KG1 (cell line): ENCODE measurements around the gene WDFY2.

Experiments used
- DNase-seq: peaks from one replicate; lab custom pipeline; 2025; lab: John Stamatoyannopoulos, UW

WDFY2 gene

DNA sequence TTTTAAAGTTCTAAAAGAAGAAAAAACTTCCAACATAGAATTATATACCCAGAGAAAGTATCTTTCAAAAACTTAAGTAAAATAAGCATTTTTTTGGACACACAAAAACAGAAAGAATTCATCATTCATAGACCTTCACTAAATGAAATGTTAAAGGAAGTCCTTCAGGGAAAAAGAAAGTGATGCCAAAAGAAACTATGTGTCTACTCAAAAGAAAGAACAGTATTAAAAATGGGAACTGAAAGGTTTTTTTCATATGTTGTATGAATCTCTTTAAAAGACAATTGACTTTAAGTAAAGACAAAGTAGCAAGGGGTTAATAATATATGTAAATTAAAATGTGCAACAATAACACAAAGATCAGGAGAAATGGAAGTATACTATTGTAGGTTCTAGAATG lies 123.2 kb downstream of the WDFY2 start:
- no peak for DNase-seq

DNA sequence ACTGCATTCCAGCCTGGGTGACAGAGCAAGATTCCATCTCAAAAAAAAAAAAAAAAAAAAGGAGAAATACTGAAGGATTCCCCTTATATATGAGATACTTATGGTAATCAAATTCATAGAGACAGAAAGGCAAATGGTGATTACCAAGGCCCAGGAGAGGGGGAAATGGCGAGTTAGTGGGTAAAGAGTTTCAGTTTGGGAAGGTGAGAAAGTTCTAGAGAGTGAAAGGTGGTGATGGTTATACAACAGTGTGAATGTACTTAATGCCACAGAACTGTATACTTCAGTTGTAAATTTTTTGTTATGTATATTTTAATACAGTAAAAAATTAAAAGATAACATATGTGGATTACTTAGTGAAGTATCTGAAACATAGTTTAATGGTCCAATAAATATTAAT lies 129.5 kb downstream of the WDFY2 start:
- DNase-seq: no peak

DNA sequence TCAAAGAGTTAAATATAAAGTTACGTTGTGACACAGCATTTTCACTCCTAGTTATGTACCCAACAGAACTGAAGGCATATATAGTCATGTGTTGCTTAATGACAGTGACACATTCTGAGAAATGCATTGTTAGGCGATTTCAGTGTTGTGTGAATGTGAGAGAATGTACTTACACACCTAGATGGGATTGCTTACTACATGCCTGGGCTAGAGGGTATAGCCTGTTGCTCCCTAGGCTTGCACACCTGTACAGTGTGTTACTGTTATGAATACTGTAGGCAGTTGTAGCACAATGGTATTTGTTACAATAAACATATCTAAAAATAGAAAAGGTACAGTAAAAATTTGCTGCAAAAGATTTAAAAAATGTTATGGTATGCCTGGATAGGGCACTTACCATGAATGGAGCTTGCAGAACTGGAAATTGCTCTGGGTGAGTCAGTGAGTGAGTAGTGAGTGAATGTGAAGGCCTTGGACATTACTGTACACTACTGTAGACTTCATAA lies 130.5 kb downstream of the WDFY2 start:
- DNase-seq: no peak

DNA sequence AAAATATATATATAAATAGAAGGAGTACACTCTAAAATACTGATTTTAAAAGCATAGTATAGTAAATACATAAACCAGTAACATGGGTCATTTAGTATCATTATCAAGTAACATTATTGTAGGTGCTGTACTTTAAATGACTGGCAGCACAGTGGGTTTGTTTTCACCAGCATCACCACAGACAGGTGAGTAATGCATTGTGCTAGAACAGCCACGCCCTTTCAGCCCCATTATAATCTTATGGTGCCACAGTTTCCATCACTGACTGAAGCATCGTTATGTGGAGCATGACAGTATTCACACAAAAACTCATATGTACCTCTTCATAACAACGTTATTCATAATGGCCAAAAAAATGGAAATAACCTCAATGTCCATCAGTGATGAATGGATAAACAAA lies 131.4 kb downstream of the WDFY2 start:
- no peak for DNase-seq

DNA sequence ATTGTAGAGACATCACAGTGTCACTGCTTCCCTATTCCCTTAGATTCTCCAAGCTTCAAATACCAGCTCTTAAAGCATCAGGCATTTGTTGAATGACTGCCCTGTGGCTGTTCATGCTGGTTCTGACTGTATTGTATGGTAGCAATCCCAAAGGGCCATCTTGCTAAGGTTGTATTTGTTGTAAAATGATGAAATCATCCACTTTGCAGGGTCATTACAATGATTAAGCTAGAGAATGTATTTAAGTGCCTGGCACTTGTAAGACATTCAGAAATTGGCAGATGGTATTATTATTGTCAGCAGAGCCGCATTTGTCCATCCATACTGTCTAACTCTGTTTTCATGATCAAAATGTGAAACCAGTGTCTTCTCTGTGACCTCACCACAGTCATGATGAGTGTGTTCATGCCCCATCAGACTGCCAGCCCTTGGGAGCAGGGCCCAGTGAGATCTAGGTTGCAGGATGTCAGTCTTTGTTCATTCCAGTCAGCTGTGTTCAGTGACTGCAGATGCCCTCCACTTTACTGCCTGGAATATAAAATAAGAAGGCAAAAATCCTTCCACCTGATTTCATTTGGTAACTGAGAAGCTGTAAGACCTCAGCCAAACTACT lies 133.6 kb downstream of the WDFY2 start:
- no peak for DNase-seq

DNA sequence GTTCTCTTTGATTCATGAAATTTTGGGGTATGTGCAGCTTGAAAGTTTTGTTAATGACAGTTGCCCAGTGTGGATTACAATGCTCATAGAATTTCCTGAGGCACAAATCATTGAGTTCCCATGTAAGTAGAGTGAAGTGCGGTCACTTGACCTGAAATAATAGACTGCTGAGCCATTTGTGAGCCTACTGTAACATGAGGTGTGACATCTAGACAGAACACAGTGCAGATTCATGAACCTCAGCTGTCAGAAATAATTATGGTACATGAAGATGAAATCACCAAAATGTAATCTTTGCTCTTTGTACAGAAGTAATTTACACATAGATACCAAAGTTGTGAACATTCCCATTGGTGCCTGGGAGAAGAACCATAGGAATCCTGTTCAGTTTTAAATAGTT lies 135.1 kb downstream of the WDFY2 start:
- no peak for DNase-seq

DNA sequence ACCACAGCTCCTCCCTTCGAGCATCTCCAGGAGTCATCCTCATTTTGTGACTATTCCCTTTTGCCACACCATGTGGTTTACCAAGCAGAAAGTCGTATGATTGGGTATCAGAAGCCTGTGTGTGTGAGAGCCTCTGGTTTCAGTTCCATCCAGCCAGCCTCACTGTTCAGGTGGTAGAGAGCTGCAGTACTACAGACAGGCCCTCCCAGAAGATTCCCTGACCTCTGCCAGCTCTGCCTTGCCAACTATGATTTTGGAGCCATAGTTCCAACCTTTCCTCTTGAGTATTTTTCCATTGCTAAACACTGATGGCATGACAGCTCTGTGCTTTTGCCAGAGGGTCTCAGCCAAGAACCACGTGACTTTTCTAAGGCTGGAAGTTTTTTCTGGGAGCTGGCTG lies 137.2 kb downstream of the WDFY2 start:
- no peak for DNase-seq

DNA sequence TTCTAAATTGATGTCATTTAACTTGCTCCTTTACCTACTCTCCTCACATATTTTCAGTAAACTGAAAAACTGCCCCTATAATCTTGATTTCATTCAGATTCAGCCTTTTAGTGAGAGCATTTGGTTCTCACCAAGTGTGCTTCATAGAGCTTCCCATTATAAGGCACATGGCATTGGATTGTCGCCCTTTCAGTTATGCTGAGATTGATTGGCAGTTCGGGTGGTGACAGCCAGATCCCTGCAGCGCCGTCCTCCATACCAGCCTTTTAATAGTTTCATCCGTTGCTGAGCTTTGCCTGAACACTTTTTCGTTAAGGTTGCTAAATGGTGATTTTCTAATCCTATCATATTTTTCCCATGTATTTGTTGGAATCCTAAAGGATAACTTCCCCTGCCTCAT lies 139.3 kb downstream of the WDFY2 start:
- no peak for DNase-seq

DNA sequence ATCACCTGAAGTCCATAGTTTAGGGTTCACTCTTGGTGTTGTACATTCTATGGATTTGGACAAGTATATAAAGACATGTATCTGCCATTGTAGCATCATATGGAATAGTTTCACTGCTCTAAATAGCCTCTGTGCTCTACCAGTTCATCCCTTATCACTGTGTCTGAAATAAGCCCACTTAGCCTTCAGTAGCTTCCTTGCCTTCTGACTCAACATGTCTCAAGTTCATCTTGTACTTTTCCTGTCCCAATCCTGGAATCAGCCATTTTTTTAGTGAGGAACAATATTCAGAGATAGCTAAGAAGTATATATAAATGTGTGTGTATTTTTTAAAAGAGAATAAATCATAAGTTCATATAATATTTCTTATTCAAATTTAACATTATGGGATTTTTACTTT lies 140.5 kb downstream of the WDFY2 start:
- no peak for DNase-seq

DNA sequence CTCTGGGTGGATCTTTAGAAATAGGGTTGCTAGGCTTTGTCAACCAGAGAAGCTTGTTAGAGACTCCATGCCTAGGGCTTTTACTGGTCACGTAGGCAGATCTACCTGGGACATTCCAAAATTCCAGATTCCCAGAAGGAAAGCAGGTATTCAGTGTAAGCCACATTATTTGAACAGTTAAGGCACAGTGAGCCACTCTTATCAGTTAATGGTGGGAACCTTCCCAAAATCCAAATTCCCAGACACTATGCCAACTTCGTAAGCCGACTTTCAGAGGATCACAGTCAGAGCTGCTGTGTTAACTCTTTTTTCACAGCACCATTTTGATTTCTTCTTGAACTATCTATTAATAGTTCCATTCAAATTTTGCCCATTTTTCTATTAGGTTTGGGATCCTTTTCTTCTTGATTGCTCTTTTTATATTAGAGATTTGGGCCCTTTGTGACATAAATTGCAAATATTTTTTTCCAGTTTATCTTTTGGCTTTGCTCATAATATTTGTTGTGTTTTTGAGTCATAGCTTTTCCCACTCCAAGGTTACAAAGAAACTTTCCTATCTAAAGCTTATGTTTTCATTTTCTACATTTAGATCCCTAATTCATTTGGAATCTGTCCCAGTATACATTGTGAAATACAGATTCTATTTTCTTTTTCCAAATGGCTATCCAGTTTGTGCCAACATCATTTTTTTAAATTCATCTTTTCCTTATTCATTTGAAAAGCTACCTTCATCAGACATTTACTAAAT lies 142.4 kb downstream of the WDFY2 start:
- no peak for DNase-seq

DNA sequence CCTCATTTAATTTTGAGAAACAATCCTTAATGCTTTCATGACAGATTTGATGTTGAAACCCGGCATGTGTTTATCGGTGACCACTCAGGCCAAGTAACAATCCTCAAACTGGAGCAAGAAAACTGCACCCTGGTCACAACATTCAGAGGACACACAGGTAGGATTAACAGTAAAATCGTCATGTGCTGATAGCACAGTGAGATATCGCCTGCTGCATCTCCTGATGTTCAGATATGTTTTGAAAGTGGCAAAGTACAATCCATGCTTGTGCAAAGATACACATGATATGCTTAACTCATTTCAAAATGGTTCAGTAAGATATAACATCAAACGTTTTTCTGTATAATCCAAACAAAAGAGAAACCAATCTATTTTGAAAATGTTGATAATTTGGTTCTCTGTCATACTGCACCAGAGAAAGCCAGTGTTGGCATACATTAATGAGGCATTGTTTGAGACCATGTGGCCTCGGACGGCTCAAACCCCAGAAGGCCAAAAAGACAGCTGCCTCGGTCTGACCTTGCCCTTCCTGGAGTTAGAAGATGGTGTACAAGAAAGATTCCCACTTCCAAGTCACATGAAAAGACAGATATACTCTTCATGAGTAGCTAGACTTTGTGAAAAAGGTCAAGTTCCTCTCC lies 143.5 kb downstream of the WDFY2 start:
- no peak for DNase-seq

DNA sequence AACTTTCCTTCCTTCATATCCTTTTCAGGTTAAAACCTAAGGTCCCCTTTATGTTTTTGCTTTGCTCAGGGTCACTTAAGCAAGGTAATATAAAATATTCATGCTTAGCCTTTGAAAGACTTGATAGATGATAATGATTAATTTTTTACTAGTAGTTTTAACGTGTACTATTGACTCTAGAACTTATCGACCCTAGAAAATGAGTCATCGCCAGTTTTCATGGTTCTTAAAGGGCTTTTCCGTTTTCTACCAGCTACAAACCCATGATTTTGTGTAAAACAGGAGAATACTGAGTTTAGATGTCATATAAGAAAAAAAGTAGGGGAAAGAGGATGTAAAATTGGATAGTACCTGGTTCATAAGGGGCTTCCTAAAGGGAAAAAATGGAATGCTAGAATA lies 144.0 kb downstream of the WDFY2 start:
- no peak for DNase-seq

DNA sequence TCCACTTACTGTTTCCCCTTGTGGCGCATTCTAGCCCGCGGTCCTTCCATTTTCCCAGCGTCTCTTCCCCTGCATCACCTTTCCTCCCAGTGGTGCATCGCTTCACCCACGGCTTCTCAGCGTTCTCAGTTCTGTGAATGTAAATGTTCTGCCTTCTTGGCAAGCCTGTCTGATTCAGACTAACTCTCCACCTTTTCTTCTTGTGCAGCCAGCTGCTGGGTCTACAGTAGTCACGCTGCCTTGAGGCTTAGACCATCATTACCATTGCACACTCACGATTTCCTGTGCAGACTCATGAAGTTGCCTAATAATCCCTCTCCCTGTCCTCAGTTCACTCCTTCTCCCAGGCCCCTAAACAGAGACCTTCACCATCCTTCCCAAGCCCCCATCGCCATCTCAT lies 144.7 kb downstream of the WDFY2 start:
- no peak for DNase-seq

DNA sequence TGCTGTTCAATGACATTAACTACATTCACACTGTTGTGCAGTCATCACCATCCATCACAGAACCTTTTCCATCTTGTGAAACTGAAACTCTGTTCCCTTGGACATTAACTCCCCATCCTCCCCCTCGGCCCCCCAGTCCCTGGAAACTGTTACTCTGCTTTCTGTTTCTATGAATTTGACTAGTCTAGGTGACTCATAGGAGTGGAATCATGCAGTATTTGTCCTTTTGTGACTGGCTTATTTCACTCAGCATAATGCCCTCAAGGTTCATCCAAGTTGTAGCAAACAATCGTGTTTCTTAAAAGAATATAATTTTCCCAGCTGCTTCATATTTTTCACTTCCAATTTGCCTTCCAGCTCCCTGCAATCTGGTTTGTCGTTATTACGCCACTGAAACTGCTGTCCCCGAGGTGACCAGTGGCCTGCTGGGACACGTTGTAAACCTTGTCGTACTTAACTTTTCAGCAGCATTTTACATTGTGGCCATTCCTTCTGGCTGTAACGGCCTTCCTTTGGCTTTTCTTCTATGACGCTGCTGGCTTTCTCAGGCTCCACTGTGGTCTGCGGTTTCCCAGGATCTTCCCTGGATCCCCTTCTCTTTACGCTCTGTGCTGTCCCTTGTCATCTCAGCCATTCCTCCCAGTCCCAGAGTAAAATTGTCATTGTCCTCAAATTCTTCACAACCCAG lies 145.7 kb downstream of the WDFY2 start:
- DNase-seq: no peak

DNA sequence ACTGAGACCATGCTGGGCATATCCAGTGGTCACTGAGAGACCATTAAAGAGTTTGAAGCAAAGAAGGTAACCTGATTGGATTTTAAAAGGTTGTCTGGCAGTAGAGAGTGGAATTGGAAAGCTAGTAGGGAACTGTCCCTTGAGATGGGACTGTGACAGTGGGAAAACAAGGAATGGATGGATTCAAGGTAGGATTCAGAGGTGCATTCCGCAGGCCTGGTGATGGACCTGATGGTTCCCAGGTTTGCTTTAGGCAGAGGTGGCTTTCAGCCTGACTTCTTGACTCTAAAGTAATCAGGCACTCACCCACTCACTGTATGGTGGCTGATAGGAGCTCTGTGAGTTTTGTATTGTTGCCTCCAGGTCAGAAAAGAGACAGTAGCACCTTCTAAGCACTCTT lies 146.7 kb downstream of the WDFY2 start:
- no peak for DNase-seq

DNA sequence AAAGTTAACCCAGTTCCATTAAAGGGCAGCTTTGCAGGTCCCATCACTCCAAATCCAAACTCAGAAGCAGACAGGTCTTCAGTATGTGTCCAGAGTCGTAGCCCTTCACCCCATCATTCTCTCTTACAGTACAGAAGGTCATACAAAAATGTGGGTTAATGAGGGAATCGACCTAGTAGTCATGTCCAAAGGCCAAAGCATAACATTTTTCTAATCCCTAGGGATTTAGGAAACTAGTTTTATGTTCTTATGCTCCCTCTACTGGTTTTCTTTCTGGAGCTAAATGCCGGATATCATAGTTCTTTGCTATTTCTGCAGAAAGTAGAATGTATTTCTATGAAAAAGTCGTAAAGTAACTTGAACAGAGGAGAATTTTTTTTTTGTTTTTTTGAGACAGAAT lies 147.5 kb downstream of the WDFY2 start:
- no peak for DNase-seq

DNA sequence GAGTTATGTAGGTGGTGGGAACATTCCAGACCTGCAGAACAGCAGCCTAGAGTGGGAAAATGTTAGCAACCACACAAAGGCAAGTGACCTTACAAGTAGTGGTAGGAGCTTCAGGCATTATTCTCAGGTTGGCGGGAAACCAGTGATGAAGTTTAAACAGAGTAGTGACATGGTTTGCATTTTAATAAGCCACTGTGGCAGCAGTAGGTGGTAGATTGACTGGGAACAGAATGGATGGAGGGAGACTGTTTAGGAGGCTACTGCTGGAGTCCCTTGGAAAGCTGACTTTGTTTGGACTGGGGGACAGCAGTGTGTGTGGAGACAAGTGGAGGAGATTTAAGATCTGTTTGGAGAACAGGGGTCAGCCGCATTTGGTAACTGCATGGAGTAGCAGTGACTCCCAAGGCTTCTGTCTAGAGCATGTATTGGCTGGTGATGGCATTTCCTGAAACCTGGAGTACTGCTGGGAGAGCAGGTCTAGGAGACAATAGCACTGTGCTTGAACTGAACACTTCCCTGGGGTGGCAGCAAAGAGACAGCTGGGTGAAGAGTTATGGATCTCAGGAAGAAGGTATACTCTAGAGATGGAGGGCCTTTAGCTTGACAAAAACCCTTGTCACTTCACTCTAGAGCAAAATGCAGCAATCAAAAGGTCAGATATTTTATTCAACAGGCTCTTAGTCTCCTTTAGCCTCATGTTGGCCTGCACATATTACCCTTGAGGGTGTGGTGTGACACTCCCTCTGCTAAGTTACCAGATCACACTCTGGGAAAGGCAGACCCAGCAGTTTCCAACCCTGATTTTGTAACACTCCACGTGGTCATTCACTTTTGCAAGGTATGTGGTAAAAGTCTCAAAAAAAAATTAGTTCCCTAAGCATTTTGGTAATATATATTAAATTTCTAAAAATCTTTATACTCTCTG lies 149.4 kb downstream of the WDFY2 start:
- DNase-seq: no peak

DNA sequence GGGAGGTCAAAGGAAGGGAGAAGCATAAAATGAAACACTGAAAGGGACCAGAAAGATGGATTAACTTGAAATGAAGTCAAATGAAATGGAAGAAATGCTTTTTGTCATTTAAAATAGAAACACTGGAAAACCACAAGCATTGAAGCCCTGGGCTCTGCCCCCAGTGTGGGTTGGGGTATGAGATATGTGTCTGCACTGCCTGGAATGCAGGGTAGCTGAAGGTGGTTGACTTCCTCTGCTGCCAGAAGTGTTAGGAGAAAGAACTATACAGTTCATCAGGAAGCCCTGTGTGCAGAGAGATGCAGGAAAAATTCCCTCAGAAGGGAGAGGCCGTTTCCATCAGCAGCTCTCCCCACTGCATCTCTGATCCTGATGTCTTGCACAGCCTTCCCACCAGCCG lies 150.5 kb downstream of the WDFY2 start:
- DNase-seq: no peak

DNA sequence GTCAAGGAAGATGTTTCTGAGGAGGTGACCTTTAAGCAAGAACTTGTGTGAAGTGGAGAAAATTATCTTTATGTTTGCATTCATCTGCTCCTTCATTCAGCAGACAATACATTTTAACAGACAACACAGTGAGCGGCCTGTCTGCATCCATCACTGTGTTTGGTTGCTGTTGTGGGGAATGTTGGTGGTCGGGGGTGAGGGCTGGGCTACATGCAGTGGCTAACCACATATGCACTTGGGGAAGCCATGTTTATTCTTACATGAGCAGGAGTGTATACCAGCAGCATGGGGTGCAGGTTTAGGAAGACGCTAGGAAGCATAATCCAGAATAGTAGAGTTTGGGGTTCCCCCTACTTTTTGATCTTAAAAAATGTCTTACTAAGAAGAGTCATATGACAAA lies 153.3 kb downstream of the WDFY2 start:
- no peak for DNase-seq

DNA sequence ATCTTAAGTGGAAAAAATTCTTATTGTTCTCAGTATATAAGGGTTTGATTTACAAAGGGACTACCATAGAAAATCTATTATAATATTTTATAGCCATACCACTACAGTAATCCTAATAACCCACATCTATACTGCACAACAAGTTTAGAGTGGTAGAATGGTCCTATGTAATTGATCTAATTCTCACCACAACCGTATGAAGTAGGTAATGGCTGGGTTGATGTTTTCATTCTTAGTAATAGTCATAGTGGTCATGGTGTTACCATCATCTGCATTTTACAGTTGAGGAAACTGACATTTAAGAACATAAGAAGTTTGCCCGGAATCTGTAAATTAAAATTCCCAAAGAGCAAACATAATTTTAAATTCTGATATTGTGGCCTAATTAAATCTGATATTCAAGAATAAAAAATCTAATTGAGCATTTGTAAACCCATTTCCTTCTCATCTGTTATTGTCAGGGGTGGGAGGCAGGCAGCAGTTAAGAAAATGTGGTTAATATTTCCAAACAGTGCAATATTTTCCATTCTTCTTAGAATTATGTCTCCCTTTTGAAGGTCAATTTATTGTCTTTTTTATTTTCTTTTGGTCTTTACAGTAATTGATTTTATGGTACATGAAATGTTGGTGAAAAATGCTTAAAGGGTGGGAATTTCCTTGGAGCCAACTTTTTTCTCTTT lies 154.1 kb downstream of the WDFY2 start:
- no peak for DNase-seq
